ENCODE measurements around the gene NOS3. TPM values are rescaled to one million over a fixed set of nuclear protein-coding genes. Genes with fewer than 3 reads are reported as not detected.

NOS3 gene
- total RNA-seq, 1 donor from 2014 or later: 1.8 TPM

DNA sequence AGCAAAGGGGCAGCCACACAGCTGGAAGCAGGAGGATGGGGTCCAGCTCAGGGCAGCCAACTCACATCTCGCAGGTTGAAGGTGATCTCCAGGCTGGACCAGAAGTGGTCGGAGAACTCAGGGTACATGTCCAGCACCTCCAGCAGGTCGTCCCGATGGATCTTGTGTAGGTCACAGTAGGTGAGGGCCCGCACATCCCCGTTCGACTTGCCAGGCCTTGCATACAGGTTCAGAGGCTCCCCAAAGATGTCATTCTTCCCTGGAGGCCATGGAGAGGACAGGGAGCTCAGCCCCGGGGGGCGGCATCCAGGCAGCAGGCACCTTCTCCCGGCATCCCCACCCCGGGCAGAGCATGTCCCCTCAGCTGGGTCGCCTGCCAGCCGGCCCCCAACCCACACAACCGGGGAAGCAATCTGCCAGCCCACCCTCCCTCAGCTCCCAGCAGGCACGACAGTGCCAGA is 42.0 kb upstream of the NOS3 start:
- Histone ChIP-seq H3K9me3 (ENCODE audit: insufficient read depth, low read depth, low read length) (no peaks in the 10 kb centered on the region), H3K79me2 (ENCODE audit: insufficient read depth, low read length) (no peaks in the 10 kb centered on the region), H3K9ac (ENCODE audit: low read length) (no peak overlapping the region), H3K4me3 (ENCODE audit: insufficient read depth, low read depth, low read length) (no peak overlapping the region), H2AFZ (ENCODE audit: low read depth, low read length) (no peak overlapping the region), H3K36me3 (ENCODE audit: insufficient read depth, low read length) (no peaks in the 10 kb centered on the region), H3K27ac (ENCODE audit: low read depth, low read length) (no peak overlapping the region), H3K27me3 (ENCODE audit: insufficient read depth, low read length) (peaks cover 3% of the 10 kb centered on the region), H3K4me2 (ENCODE audit: low read length) (no peak overlapping the region), H3K4me1 (ENCODE audit: insufficient read depth, low read length) (peaks cover 2% of the 10 kb centered on the region), H4K20me1 (ENCODE audit: insufficient read depth, low read length) (no peaks in the 10 kb centered on the region)
- peak overlapping the region; percentile 53 for H3K27ac Mint-ChIP-seq (ENCODE audit: unreplicated experiment)
- H3K4me1 Mint-ChIP-seq (ENCODE audit: low read depth, unreplicated experiment): peaks cover 5% of the 10 kb centered on the region
- H3K9me3 Mint-ChIP-seq (ENCODE audit: unreplicated experiment): no peaks in the 10 kb centered on the region
- DNase-seq (ENCODE audit: low read depth) (no peak), FAIRE-seq (no peak)
- peaks cover 5% of the 10 kb centered on the region for H3K27me3 Mint-ChIP-seq (ENCODE audit: low read depth, unreplicated experiment)
- H3K4me3 Mint-ChIP-seq (ENCODE audit: unreplicated experiment): no peak overlapping the region
- TF ChIP-seq EZH2 (IDR thresholded peaks at IDR 0.05; ENCODE audit: insufficient read depth, low read length) (no peak), CTCF (IDR thresholded peaks at IDR 0.05; ENCODE audit: insufficient read depth, low read depth, low read length) (no peak)
- peaks cover 3% of the 10 kb centered on the region for H3K36me3 Mint-ChIP-seq (ENCODE audit: low read depth, unreplicated experiment)

DNA sequence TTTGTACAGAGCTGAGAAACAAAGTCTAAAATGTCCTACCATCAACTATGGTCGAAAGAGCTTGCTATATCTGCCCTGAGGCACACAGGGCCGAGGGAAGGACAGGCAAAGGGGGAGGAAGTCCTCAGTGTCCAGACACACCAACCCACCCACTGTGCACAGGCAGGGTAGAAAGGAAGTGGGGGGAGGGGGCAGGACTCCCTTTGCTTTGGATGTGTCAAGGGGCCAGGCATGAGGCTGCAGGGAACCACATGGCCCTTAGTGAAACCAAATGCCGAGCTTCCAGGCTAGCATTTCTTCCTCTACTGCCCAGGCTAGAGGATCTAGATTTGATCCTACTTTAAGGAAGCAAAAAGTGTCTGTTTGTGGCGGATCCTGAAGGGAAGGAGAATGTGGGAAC is 41.3 kb upstream of the NOS3 start:
- TF ChIP-seq CTCF (IDR thresholded peaks at IDR 0.05; ENCODE audit: insufficient read depth, low read depth, low read length) (no peak), EZH2 (IDR thresholded peaks at IDR 0.05; ENCODE audit: insufficient read depth, low read length) (no peak)
- H3K9me3 Mint-ChIP-seq (ENCODE audit: unreplicated experiment): no peaks in the 10 kb centered on the region
- peaks cover 3% of the 10 kb centered on the region for H3K36me3 Mint-ChIP-seq (ENCODE audit: low read depth, unreplicated experiment)
- no peak overlapping the region for H2AFZ ChIP-seq (ENCODE audit: low read depth, low read length)
- H3K4me3 ChIP-seq (ENCODE audit: insufficient read depth, low read depth, low read length): no peak overlapping the region
- H4K20me1 ChIP-seq (ENCODE audit: insufficient read depth, low read length): no peaks in the 10 kb centered on the region
- H3K36me3 ChIP-seq (ENCODE audit: insufficient read depth, low read length): no peaks in the 10 kb centered on the region
- H3K27ac Mint-ChIP-seq (ENCODE audit: unreplicated experiment): peak overlapping the region; percentile 58
- no peak for FAIRE-seq
- no peaks in the 10 kb centered on the region for H3K9me3 ChIP-seq (ENCODE audit: insufficient read depth, low read depth, low read length)
- H3K27me3 Mint-ChIP-seq (ENCODE audit: low read depth, unreplicated experiment): peaks cover 5% of the 10 kb centered on the region
- H3K4me2 ChIP-seq (ENCODE audit: low read length): peak overlapping the region; percentile 19
- no peaks in the 10 kb centered on the region for H3K79me2 ChIP-seq (ENCODE audit: insufficient read depth, low read length)
- no peak overlapping the region for H3K27ac ChIP-seq (ENCODE audit: low read depth, low read length)
- H3K27me3 ChIP-seq (ENCODE audit: insufficient read depth, low read length): peaks cover 3% of the 10 kb centered on the region
- no peak overlapping the region for H3K9ac ChIP-seq (ENCODE audit: low read length)
- no peak for DNase-seq (ENCODE audit: low read depth)
- peaks cover 7% of the 10 kb centered on the region for H3K4me1 Mint-ChIP-seq (ENCODE audit: low read depth, unreplicated experiment)
- H3K4me1 ChIP-seq (ENCODE audit: insufficient read depth, low read length): peaks cover 2% of the 10 kb centered on the region
- H3K4me3 Mint-ChIP-seq (ENCODE audit: unreplicated experiment): no peak overlapping the region

- Mint-ChIP-seq H3K4me3 (ENCODE audit: unreplicated experiment) (no peak overlapping the region), H3K27me3 (ENCODE audit: low read depth, unreplicated experiment) (peaks cover 5% of the 10 kb centered on the region), H3K9me3 (ENCODE audit: unreplicated experiment) (no peaks in the 10 kb centered on the region), H3K36me3 (ENCODE audit: low read depth, unreplicated experiment) (peaks cover 3% of the 10 kb centered on the region), H3K4me1 (ENCODE audit: low read depth, unreplicated experiment) (peaks cover 12% of the 10 kb centered on the region), H3K27ac (ENCODE audit: unreplicated experiment) (peak overlapping the region; percentile 58)
- Histone ChIP-seq H3K79me2 (ENCODE audit: insufficient read depth, low read length) (no peaks in the 10 kb centered on the region), H3K4me3 (ENCODE audit: insufficient read depth, low read depth, low read length) (no peak overlapping the region), H3K9me3 (ENCODE audit: insufficient read depth, low read depth, low read length) (no peaks in the 10 kb centered on the region), H3K4me1 (ENCODE audit: insufficient read depth, low read length) (peaks cover 2% of the 10 kb centered on the region), H3K36me3 (ENCODE audit: insufficient read depth, low read length) (no peaks in the 10 kb centered on the region), H3K27me3 (ENCODE audit: insufficient read depth, low read length) (peaks cover 3% of the 10 kb centered on the region), H3K27ac (ENCODE audit: low read depth, low read length) (no peak overlapping the region), H2AFZ (ENCODE audit: low read depth, low read length) (no peak overlapping the region), H4K20me1 (ENCODE audit: insufficient read depth, low read length) (no peaks in the 10 kb centered on the region), H3K4me2 (ENCODE audit: low read length) (peak overlapping the region; percentile 19), H3K9ac (ENCODE audit: low read length) (no peak overlapping the region)
- FAIRE-seq (no peak), DNase-seq (ENCODE audit: low read depth) (no peak)
- TF ChIP-seq EZH2 (IDR thresholded peaks at IDR 0.05; ENCODE audit: insufficient read depth, low read length) (no peak), CTCF (IDR thresholded peaks at IDR 0.05; ENCODE audit: insufficient read depth, low read depth, low read length) (no peak)
Measured at GRCh38 chr7:150949971-150950491, 40.8 kb upstream of the NOS3 start.

All from astrocyte (in vitro differentiated cells and primary cell).